ENCODE results near the gene ACD. TPM values are rescaled to one million over a fixed set of nuclear protein-coding genes. Genes with fewer than 3 reads are reported as not detected.

The ACD gene
- total and polyA plus RNA-seq, 9 of the 15 experiments (the other 6 are each of a cell fraction or from before 2014, with no cell fraction given), result 4.2 to 47.4 (median 19.2) TPM

DNA sequence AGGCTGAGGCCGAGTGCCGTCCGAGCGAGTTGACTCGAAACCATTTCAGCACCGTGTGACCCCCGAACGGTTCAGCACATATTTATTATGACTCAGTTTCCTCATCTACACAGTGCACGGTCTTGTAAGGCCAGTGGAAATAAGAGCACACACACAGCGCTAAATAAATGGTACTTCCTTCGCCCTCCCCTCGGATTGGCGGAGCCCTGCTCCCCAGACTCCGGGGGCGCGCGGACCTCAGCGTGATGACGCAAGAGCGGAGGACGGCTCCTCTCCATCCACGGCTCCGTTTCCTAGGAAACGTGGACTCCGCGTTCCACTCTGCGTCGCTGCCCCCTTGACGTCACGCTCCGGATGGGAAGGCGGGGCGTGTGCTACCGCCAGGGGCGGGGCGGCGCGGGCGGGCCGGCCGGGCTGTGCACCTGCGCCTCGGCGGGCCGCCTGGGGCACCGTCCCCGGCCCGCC, 536 bp upstream of the ACD start, which contains the start of gene PARD6A (continued):
- TF ChIP-seq, protein P1, sequence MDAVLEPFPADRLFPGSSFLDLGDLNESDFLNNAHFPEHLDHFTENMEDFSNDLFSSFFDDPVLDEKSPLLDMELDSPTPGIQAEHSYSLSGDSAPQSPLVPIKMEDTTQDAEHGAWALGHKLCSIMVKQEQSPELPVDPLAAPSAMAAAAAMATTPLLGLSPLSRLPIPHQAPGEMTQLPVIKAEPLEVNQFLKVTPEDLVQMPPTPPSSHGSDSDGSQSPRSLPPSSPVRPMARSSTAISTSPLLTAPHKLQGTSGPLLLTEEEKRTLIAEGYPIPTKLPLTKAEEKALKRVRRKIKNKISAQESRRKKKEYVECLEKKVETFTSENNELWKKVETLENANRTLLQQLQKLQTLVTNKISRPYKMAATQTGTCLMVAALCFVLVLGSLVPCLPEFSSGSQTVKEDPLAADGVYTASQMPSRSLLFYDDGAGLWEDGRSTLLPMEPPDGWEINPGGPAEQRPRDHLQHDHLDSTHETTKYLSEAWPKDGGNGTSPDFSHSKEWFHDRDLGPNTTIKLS (IDR thresholded peaks at IDR 0.05; ENCODE audit: borderline replicate concordance, low read depth), result no peak
- TF ChIP-seq ZFX (CRISPR knock-in tag; IDR thresholded peaks at IDR 0.05), result no peak
- TF ChIP-seq, protein P2, sequence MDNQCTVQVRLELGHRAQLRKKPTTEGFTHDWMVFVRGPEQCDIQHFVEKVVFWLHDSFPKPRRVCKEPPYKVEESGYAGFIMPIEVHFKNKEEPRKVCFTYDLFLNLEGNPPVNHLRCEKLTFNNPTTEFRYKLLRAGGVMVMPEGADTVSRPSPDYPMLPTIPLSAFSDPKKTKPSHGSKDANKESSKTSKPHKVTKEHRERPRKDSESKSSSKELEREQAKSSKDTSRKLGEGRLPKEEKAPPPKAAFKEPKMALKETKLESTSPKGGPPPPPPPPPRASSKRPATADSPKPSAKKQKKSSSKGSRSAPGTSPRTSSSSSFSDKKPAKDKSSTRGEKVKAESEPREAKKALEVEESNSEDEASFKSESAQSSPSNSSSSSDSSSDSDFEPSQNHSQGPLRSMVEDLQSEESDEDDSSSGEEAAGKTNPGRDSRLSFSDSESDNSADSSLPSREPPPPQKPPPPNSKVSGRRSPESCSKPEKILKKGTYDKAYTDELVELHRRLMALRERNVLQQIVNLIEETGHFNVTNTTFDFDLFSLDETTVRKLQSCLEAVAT (IDR thresholded peaks at IDR 0.05), result peak; percentile 9 to 49; a peak in 1 of 4 replicates
- TF ChIP-seq FOSL1 (tag; conservative IDR thresholded peaks at IDR 0.05), result peak; percentile 27; the same call in 1 of the 2 replicates
- TF ChIP-seq MTA3 (IDR thresholded peaks at IDR 0.05; ENCODE audit: borderline replicate concordance), result peak; percentile 36; the same call in 1 of the 2 replicates
- TF ChIP-seq, protein P3, sequence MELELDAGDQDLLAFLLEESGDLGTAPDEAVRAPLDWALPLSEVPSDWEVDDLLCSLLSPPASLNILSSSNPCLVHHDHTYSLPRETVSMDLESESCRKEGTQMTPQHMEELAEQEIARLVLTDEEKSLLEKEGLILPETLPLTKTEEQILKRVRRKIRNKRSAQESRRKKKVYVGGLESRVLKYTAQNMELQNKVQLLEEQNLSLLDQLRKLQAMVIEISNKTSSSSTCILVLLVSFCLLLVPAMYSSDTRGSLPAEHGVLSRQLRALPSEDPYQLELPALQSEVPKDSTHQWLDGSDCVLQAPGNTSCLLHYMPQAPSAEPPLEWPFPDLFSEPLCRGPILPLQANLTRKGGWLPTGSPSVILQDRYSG (tag; conservative IDR thresholded peaks at IDR 0.05; ENCODE audit: low read depth), result no peak
- no peak for TF ChIP-seq NR4A1 (CRISPR knock-in tag; IDR thresholded peaks at IDR 0.05)
- TF ChIP-seq NR4A1 (tag; IDR thresholded peaks at IDR 0.05), result 0 out of 2 replicates have a peak, but pooled peaks have one; percentile 50
- TF ChIP-seq, protein P4, sequence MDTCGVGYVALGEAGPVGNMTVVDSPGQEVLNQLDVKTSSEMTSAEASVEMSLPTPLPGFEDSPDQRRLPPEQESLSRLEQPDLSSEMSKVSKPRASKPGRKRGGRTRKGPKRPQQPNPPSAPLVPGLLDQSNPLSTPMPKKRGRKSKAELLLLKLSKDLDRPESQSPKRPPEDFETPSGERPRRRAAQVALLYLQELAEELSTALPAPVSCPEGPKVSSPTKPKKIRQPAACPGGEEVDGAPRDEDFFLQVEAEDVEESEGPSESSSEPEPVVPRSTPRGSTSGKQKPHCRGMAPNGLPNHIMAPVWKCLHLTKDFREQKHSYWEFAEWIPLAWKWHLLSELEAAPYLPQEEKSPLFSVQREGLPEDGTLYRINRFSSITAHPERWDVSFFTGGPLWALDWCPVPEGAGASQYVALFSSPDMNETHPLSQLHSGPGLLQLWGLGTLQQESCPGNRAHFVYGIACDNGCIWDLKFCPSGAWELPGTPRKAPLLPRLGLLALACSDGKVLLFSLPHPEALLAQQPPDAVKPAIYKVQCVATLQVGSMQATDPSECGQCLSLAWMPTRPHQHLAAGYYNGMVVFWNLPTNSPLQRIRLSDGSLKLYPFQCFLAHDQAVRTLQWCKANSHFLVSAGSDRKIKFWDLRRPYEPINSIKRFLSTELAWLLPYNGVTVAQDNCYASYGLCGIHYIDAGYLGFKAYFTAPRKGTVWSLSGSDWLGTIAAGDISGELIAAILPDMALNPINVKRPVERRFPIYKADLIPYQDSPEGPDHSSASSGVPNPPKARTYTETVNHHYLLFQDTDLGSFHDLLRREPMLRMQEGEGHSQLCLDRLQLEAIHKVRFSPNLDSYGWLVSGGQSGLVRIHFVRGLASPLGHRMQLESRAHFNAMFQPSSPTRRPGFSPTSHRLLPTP (IDR thresholded peaks at IDR 0.05; ENCODE audit: borderline replicate concordance, extremely low read depth, insufficient read length), result no peak
- no peak for TF ChIP-seq NEUROD1 (IDR thresholded peaks at IDR 0.05; ENCODE audit: borderline replicate concordance, low read depth, low read length, partially characterized antibody)
- TF ChIP-seq ATF7 (IDR thresholded peaks at IDR 0.05), result peak; percentile 96
- no peak for TF ChIP-seq TCFL5 (CRISPR knock-in tag; conservative IDR thresholded peaks at IDR 0.05)
- TF ChIP-seq XRCC3 (IDR thresholded peaks at IDR 0.05), result no peak
- TF ChIP-seq, protein P5, sequence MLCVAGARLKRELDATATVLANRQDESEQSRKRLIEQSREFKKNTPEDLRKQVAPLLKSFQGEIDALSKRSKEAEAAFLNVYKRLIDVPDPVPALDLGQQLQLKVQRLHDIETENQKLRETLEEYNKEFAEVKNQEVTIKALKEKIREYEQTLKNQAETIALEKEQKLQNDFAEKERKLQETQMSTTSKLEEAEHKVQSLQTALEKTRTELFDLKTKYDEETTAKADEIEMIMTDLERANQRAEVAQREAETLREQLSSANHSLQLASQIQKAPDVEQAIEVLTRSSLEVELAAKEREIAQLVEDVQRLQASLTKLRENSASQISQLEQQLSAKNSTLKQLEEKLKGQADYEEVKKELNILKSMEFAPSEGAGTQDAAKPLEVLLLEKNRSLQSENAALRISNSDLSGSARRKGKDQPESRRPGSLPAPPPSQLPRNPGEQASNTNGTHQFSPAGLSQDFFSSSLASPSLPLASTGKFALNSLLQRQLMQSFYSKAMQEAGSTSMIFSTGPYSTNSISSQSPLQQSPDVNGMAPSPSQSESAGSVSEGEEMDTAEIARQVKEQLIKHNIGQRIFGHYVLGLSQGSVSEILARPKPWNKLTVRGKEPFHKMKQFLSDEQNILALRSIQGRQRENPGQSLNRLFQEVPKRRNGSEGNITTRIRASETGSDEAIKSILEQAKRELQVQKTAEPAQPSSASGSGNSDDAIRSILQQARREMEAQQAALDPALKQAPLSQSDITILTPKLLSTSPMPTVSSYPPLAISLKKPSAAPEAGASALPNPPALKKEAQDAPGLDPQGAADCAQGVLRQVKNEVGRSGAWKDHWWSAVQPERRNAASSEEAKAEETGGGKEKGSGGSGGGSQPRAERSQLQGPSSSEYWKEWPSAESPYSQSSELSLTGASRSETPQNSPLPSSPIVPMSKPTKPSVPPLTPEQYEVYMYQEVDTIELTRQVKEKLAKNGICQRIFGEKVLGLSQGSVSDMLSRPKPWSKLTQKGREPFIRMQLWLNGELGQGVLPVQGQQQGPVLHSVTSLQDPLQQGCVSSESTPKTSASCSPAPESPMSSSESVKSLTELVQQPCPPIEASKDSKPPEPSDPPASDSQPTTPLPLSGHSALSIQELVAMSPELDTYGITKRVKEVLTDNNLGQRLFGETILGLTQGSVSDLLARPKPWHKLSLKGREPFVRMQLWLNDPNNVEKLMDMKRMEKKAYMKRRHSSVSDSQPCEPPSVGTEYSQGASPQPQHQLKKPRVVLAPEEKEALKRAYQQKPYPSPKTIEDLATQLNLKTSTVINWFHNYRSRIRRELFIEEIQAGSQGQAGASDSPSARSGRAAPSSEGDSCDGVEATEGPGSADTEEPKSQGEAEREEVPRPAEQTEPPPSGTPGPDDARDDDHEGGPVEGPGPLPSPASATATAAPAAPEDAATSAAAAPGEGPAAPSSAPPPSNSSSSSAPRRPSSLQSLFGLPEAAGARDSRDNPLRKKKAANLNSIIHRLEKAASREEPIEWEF (CRISPR knock-in tag; IDR thresholded peaks at IDR 0.05), result no peak
- peak; percentile 74 for TF ChIP-seq ZBTB17 (CRISPR knock-in tag; IDR thresholded peaks at IDR 0.05)
- TF ChIP-seq GTF2A2 (tag; IDR thresholded peaks at IDR 0.05), result no peak

All from K562 (cell line).